HG02943 (cell line): ENCODE data around the gene FAM193A.
"Not testable (repeated sequence)": the region's sequence is repeated elsewhere in the genome, so short reads cannot be mapped to it uniquely, and the experiment has no call there.

ENCODE experiments used
- ATAC-seq: cut with Tn5 transposase; IDR thresholded peaks from one replicate; pipeline ENCODE4 v1.9.1; 2021; ENCODE audit warnings: mild to moderate bottlenecking, low read depth, moderate library complexity; ENCODE audit not compliant: unreplicated experiment

The FAM193A gene

GRCh38 chr4:2570551-2571222 lies 34.2 kb downstream of the FAM193A start:
- ATAC-seq: peak; percentile 90

GRCh38 chr4:2572076-2572475 lies 35.6 kb downstream of the FAM193A start:
- no peak for ATAC-seq

- ATAC-seq: no peak
Observed at GRCh38 chr4:2572866-2573265, 36.4 kb downstream of the FAM193A start.

GRCh38 chr4:2574009-2574408 lies 37.6 kb downstream of the FAM193A start:
- ATAC-seq: no peak

- no peak for ATAC-seq
Observed at GRCh38 chr4:2574863-2575262, 38.4 kb downstream of the FAM193A start.

- ATAC-seq: no peak
Observed at GRCh38 chr4:2576290-2576689, 39.8 kb downstream of the FAM193A start.

- ATAC-seq: no peak
Observed at GRCh38 chr4:2578106-2578505, 41.7 kb downstream of the FAM193A start.

GRCh38 chr4:2579910-2580309 lies 43.5 kb downstream of the FAM193A start:
- no peak for ATAC-seq

- ATAC-seq: no peak
Observed at GRCh38 chr4:2583092-2583491, 46.6 kb downstream of the FAM193A start.

- no peak for ATAC-seq
Observed at GRCh38 chr4:2583517-2583916, 47.1 kb downstream of the FAM193A start.

- ATAC-seq: no peak
Observed at GRCh38 chr4:2586502-2586901, 50.1 kb downstream of the FAM193A start.

- ATAC-seq: no peak
Observed at GRCh38 chr4:2587213-2587823, 50.9 kb downstream of the FAM193A start.

GRCh38 chr4:2588259-2588658 lies 51.8 kb downstream of the FAM193A start:
- no peak for ATAC-seq

GRCh38 chr4:2591189-2591588 lies 54.7 kb downstream of the FAM193A start:
- ATAC-seq: no peak

GRCh38 chr4:2592014-2592413 lies 55.6 kb downstream of the FAM193A start:
- ATAC-seq: not testable (repeated sequence)

GRCh38 chr4:2592572-2592971 lies 56.1 kb downstream of the FAM193A start:
- ATAC-seq: no peak

GRCh38 chr4:2593003-2593402 lies 56.6 kb downstream of the FAM193A start:
- no peak for ATAC-seq

GRCh38 chr4:2595436-2595835 lies 59.0 kb downstream of the FAM193A start:
- no peak for ATAC-seq

- no peak for ATAC-seq
Observed at GRCh38 chr4:2595952-2596552, 59.6 kb downstream of the FAM193A start.

GRCh38 chr4:2596611-2597010 lies 60.2 kb downstream of the FAM193A start:
- no peak for ATAC-seq

GRCh38 chr4:2598511-2599303 lies 62.3 kb downstream of the FAM193A start:
- ATAC-seq: peak; percentile 71
